SU-DHL-6 (cell line): ENCODE data around the gene TBRG1.

Experiments used
- CTCF ChIP-seq: fragments of 200-600 bp; sonication (generic); IDR thresholded peaks from one replicate; pipeline ENCODE4 v1.5.1; 2017; ENCODE audit warnings: antibody characterized with exemption, mild to moderate bottlenecking, low read length, moderate library complexity; ENCODE audit not compliant: insufficient read depth, poor library complexity, severe bottlenecking
- EZH2phosphoT487 ChIP-seq: fragments of 200-600 bp; sonication (generic), shearing (Covaris generic); conservative IDR thresholded peaks from 2 replicates; pipeline ENCODE4 v1.6.1; 2018; ENCODE audit warnings: mild to moderate bottlenecking, antibody characterized with exemption, low read length, moderate library complexity, mixed read lengths

- TF ChIP-seq CTCF (no peak), EZH2phosphoT487 (no peak)
Observed at GRCh38 chr11:124661553-124661952, 38.9 kb downstream of the TBRG1 start.
